PC-3 (cell line): Measurements from ENCODE around the gene ARHGEF7. TPM values are rescaled to one million over a fixed set of nuclear protein-coding genes. Genes with fewer than 3 reads are reported as not detected.

ENCODE experiments used
- ATAC-seq: fragments of 200-7000 bp; cut with Tn5 transposase; 2 replicates; pipeline ENCODE4 v1.9.1; 2020; ENCODE audit warnings: mild to moderate bottlenecking, moderate library complexity
- BruUV-seq: library from RNA; stranded (reverse); fragments of 400-500 nt; replicated peaks from 2 replicates; lab custom pipeline; 2021; lab: Mats Ljungman, UMichigan
- CTCF ChIA-PET: fragments of 300-600 bp; sonication (Branson Sonifier 250); formaldehyde crosslinking; loops from one replicate; lab custom pipeline; 2022; ENCODE audit warnings: antibody characterized with exemption; lab: Charles Lee
- POLR2A ChIA-PET: fragments of 300-600 bp; sonication (Branson Sonifier 250); formaldehyde crosslinking; loops from one replicate; lab custom pipeline; 2022; ENCODE audit warnings: antibody characterized with exemption; ENCODE audit not compliant: unreplicated experiment; lab: Charles Lee
- DNase-seq: peaks from one replicate; pipeline ENCODE4 v3.0.0-alpha.2; 2015
- H2AFZ ChIP-seq: fragments of 300-600 bp; sonication (generic); 2 replicates; pipeline ENCODE4 v1.6.0; 2016; ENCODE audit warnings: antibody characterized with exemption, low read length
- H3F3A ChIP-seq: fragments of 300-600 bp; sonication (generic); one replicate; pipeline ENCODE4 v1.6.0; 2017; ENCODE audit warnings: antibody characterized with exemption, low read length, control low read depth, mild to moderate bottlenecking; ENCODE audit not compliant: unreplicated experiment
- H3K27ac ChIP-seq: fragments of 300-600 bp; sonication (generic); 2 replicates; pipeline ENCODE4 v1.5.1; 2016; ENCODE audit warnings: mild to moderate bottlenecking, low read length
- H3K27me3 ChIP-seq: fragments of 300-600 bp; sonication (generic); 2 replicates; pipeline ENCODE4 v1.6.1; 2016; ENCODE audit warnings: low read length, mixed read lengths
- H3K36me3 ChIP-seq: fragments of 300-600 bp; sonication (generic); 2 replicates; pipeline ENCODE4 v1.6.1; 2016; ENCODE audit warnings: low read depth, mixed run types, low read length, mixed read lengths
- H3K4me1 ChIP-seq: fragments of 300-600 bp; sonication (generic); 2 replicates; pipeline ENCODE4 v1.5.1; 2016; ENCODE audit warnings: low read length; ENCODE audit not compliant: insufficient read depth
- H3K4me2 ChIP-seq: fragments of 300-600 bp; sonication (generic); 2 replicates; pipeline ENCODE4 v1.6.0; 2016; ENCODE audit warnings: low read length
- H3K4me3 ChIP-seq: fragments of 300-600 bp; sonication (generic); 2 replicates; pipeline ENCODE4 v1.5.1; 2016; ENCODE audit warnings: mild to moderate bottlenecking, low read length, mixed read lengths
- H3K79me2 ChIP-seq: fragments of 300-600 bp; sonication (generic); 2 replicates; pipeline ENCODE4 v1.6.1; 2017; ENCODE audit warnings: low read length, mixed read lengths
- H3K9ac ChIP-seq: fragments of 300-600 bp; sonication (generic); 2 replicates; pipeline ENCODE4 v1.6.0; 2016; ENCODE audit warnings: mild to moderate bottlenecking, low read length
- H3K9me2 ChIP-seq: fragments of 300-600 bp; sonication (generic); replicated peaks from 2 replicates; pipeline ENCODE4 v1.6.1; 2016; ENCODE audit warnings: mixed run types, low read length, mixed read lengths
- H3K9me3 ChIP-seq: fragments of 300-600 bp; sonication (generic); 2 replicates; pipeline ENCODE4 v1.6.1; 2016; ENCODE audit warnings: low read length, mixed read lengths
- H4K20me1 ChIP-seq: fragments of 300-600 bp; sonication (generic); 2 replicates; pipeline ENCODE4 v1.6.1; 2016; ENCODE audit warnings: low read length, mixed read lengths
- EZH2 ChIP-seq: fragments of 300-600 bp; sonication (generic); IDR thresholded peaks from one replicate; pipeline ENCODE4 v1.6.1; 2017; ENCODE audit warnings: antibody characterized with exemption, mild to moderate bottlenecking, low read length; ENCODE audit not compliant: unreplicated experiment
- EZH2phosphoT487 ChIP-seq: fragments of 300-600 bp; sonication (generic); IDR thresholded peaks from 2 replicates; pipeline ENCODE4 v1.6.1; 2018; ENCODE audit warnings: mild to moderate bottlenecking, antibody characterized with exemption, low read length, borderline replicate concordance
- intact Hi-C: fragments of 100-400 bp; cut with micrococcal nuclease; formaldehyde crosslinking; loops from 2 replicates; pipeline ENCODE4 v1.9.0; 2023
- total RNA-seq: library from RNA; depleted of rRNA; stranded (reverse); fragments of >200 nt; gene quantifications from 2 replicates; pipeline ENCODE4 v1.2.3, GENCODE V29; 2014
- TF ChIP-seq, protein P1 (sequence below): fragments of 300-600 bp; sonication (generic); conservative IDR thresholded peaks from 2 replicates; pipeline ENCODE4 v1.5.1; 2017; ENCODE audit warnings: antibody characterized with exemption, low read depth, mild to moderate bottlenecking, low read length

The ARHGEF7 gene
- total RNA-seq, 1 experiment from 2014 or later: 14.7 TPM

DNA sequence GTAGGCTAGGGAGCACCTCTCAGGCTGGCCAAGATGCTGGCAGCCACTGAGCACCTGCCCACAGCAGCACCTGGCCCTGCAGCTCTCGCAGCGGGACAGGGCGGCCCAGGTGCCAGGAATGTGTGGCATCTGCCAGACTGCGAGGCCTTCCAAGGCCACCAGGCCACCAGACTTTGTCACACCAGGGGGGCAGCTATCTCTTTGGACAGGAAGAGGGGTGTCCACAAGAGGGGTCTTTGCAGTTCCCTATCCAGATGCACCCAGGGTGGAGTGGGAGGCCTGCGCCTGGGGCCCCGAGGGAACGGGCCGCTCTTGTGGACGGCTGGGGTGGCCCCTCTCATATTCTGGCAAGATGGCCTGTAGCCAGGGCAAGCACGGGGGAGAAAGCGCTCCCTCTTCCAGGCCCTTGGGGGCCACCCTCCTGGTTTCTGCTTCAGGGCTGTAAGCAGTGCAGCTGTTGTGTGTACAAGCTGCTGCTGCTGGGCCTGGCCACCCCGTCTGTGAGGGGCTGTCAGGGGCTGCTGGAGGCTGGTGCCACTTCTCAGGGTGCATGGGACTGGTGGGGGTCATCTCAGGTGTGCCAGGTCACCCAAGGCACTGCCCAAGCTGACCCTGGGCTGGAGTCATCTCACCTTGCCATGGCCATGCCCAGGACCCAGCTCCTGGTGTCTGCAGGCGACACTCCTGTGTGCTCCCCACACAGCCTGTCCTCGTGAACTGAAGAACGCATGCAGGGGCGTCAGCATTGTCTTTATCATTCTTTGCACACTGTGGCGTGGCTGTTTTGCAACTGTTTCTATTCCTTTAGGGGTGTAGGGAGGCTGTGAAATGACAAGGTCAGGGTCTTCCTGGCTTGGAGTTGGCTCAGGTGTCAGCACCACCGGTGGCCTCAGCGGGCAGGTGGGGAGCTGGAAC lies 207.1 kb downstream of the ARHGEF7 start:
- no peaks in the 10 kb centered on the region for H3K79me2 ChIP-seq
- no peak overlapping the region for H3K4me3 ChIP-seq
- H3K9me3 ChIP-seq: no peaks in the 10 kb centered on the region
- no peak for DNase-seq
- no peaks in the 10 kb centered on the region for H3K4me1 ChIP-seq
- no peaks in the 10 kb centered on the region for H4K20me1 ChIP-seq
- H3K4me2 ChIP-seq: no peak overlapping the region
- H3K36me3 ChIP-seq: no peaks in the 10 kb centered on the region
- no peak overlapping the region for H2AFZ ChIP-seq
- H3K9me2 ChIP-seq: no peaks in the 10 kb centered on the region
- H3K27me3 ChIP-seq: no peaks in the 10 kb centered on the region
- ChIA-PET CTCF (no interaction called here), POLR2A (no interaction called here)
- TF ChIP-seq, protein P1, sequence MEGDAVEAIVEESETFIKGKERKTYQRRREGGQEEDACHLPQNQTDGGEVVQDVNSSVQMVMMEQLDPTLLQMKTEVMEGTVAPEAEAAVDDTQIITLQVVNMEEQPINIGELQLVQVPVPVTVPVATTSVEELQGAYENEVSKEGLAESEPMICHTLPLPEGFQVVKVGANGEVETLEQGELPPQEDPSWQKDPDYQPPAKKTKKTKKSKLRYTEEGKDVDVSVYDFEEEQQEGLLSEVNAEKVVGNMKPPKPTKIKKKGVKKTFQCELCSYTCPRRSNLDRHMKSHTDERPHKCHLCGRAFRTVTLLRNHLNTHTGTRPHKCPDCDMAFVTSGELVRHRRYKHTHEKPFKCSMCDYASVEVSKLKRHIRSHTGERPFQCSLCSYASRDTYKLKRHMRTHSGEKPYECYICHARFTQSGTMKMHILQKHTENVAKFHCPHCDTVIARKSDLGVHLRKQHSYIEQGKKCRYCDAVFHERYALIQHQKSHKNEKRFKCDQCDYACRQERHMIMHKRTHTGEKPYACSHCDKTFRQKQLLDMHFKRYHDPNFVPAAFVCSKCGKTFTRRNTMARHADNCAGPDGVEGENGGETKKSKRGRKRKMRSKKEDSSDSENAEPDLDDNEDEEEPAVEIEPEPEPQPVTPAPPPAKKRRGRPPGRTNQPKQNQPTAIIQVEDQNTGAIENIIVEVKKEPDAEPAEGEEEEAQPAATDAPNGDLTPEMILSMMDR: no peak
- TF ChIP-seq EZH2 (no peak), EZH2phosphoT487 (no peak)
- BruUV-seq: no TSS peak
- intact Hi-C loops: no loop called here
- ATAC-seq: no peak
- no peaks in the 10 kb centered on the region for H3F3A ChIP-seq
- no peak overlapping the region for H3K9ac ChIP-seq
- H3K27ac ChIP-seq: no peak overlapping the region

DNA sequence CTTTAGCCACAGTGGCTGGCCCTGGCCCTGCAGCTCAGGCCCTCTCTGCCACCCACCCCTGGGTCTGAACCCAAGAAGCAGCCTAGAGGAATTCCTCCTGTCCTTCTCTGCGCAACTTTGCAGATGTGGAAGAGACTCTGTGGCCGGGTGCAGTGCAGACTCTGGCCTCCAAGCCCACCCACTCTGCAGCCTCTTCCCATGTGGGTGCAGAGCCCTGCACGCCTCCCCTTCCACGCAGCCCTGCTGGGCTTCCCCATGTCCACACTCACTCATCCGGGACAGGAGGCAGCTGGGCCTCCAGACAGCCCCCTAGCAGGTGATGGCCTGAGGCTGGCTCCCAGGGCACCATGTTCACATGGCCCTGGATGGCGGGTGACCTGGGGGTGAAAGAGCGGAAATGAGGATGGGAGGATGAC lies 207.8 kb downstream of the ARHGEF7 start:
- TF ChIP-seq EZH2: no peak
- TF ChIP-seq, protein P1: no peak
- no peak for TF ChIP-seq EZH2phosphoT487
- no peak overlapping the region for H3K27ac ChIP-seq
- H3K27me3 ChIP-seq: no peaks in the 10 kb centered on the region
- BruUV-seq: no TSS peak
- H3K36me3 ChIP-seq: no peaks in the 10 kb centered on the region
- H3K9me2 ChIP-seq: no peaks in the 10 kb centered on the region
- intact Hi-C loops: no loop called here
- H3K4me2 ChIP-seq: no peak overlapping the region
- H4K20me1 ChIP-seq: no peaks in the 10 kb centered on the region
- ChIA-PET POLR2A (no interaction called here), CTCF (no interaction called here)
- H3K4me3 ChIP-seq: no peak overlapping the region
- DNase-seq (no peak), ATAC-seq (no peak)
- no peaks in the 10 kb centered on the region for H3K9me3 ChIP-seq
- H3K4me1 ChIP-seq: no peaks in the 10 kb centered on the region
- H3K79me2 ChIP-seq: no peaks in the 10 kb centered on the region
- no peak overlapping the region for H2AFZ ChIP-seq
- H3F3A ChIP-seq: no peaks in the 10 kb centered on the region
- no peak overlapping the region for H3K9ac ChIP-seq

DNA sequence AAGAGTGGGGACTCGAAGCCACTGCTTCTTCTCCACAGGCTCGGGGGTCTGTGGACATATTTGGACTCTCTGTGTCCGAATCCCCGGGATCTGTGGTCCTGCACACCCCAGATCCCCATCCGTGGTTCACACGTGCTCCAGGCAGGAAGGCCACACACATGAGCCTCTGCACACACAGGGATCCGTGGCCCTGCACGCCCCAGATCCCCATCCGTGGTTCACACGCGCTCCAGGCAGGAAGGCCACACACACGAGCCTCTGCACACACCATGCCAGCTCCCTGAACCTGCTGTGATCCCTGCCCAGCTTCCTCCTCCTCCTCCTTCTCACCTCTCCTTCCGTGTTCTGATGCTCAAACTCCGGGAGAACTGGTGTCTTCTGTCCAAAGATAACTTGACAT lies 208.4 kb downstream of the ARHGEF7 start:
- DNase-seq (no peak), ATAC-seq (no peak)
- Histone ChIP-seq H3K4me3 (no peak overlapping the region), H3K9me2 (no peaks in the 10 kb centered on the region), H3K36me3 (no peaks in the 10 kb centered on the region), H3K4me1 (no peaks in the 10 kb centered on the region), H4K20me1 (no peaks in the 10 kb centered on the region), H3K9ac (no peak overlapping the region), H3K27me3 (no peaks in the 10 kb centered on the region), H3K4me2 (no peak overlapping the region), H3F3A (no peaks in the 10 kb centered on the region), H2AFZ (no peak overlapping the region), H3K9me3 (no peaks in the 10 kb centered on the region), H3K79me2 (no peaks in the 10 kb centered on the region), H3K27ac (no peak overlapping the region)
- CTCF ChIA-PET: no interaction called here
- TF ChIP-seq EZH2phosphoT487 (no peak), EZH2 (no peak)
- TF ChIP-seq, protein P1: no peak
- POLR2A ChIA-PET: no interaction called here
- intact Hi-C loops: no loop called here
- BruUV-seq: no TSS peak
